Measurements from ENCODE around the gene KIF5C.

DNA sequence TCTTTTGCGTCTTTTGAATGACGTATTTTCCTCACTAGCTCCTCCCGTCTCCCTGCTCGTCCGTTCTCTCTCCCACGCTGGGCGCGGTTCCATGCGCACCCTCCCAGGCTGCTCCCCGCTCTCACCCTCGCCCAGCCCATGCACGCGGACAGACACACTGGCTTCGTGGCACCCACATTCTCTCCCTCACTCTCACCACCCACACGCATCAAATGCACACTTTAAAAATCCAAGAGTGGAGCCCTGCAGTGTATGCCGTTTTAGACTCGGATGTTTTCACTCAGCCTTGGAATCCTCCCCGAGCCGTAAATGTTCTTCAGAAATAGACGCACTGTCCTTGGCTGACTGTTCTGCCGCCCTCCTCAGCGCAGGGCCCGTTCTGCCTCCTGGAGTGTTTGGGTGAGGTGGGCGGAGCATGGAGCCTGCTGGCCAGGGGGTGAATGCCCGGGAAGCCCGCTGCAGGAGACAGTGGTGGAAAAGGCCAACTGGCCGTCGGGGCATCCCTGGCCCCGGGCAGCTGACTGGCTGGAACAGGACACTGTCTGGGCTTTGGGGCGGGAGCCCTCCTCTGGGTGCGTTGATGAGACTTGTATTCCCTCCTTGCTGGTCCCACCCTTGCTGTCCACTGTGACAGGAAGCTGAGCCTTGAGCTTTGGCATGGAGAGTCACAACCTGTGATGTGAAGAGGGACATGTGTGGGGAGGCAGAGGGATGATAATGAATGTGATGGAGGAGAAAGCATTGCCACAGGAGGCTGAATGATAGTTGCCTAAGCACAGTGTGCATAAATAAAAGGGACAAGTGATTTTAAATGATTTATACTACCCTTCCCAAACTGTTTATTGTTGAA is 128.1 kb downstream of the KIF5C start:
- TF ChIP-seq, protein P1, sequence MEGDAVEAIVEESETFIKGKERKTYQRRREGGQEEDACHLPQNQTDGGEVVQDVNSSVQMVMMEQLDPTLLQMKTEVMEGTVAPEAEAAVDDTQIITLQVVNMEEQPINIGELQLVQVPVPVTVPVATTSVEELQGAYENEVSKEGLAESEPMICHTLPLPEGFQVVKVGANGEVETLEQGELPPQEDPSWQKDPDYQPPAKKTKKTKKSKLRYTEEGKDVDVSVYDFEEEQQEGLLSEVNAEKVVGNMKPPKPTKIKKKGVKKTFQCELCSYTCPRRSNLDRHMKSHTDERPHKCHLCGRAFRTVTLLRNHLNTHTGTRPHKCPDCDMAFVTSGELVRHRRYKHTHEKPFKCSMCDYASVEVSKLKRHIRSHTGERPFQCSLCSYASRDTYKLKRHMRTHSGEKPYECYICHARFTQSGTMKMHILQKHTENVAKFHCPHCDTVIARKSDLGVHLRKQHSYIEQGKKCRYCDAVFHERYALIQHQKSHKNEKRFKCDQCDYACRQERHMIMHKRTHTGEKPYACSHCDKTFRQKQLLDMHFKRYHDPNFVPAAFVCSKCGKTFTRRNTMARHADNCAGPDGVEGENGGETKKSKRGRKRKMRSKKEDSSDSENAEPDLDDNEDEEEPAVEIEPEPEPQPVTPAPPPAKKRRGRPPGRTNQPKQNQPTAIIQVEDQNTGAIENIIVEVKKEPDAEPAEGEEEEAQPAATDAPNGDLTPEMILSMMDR (IDR thresholded peaks at IDR 0.05): no peak
- TF ChIP-seq POLR2A (IDR thresholded peaks at IDR 0.05): no peak

Measured in Peyer's patch (tissue), 4 donors.